Vagina (tissue), 2 donors: ENCODE results near the gene CALML3.

Experiments
- CTCF ChIP-seq, 3 experiments: fragments of 450-650 bp in 2 of 3; fragments of 200-600 bp in 1 of 3; sonication (generic) in 1 of 3; IDR thresholded peaks; one replicate each; pipeline ENCODE4 v1.5.1; 2017 to 2019; ENCODE audit warnings: antibody characterized with exemption in 3 of 3, mild to moderate bottlenecking in 2 of 3, moderate library complexity in 2 of 3
- POLR2A ChIP-seq, 2 donors: fragments of 450-650 bp; IDR thresholded peaks; one replicate each; pipeline ENCODE4 v1.6.1; 2017; ENCODE audit warnings: antibody characterized with exemption in 2 of 2, mild to moderate bottlenecking in 2 of 2, moderate library complexity in 2 of 2

GRCh38 chr10:5500910-5501309 is 23.9 kb upstream of the CALML3 start:
- TF ChIP-seq CTCF (IDR thresholded peaks at IDR 0.05) = no peak
- TF ChIP-seq POLR2A (IDR thresholded peaks at IDR 0.05) = no peak
